K562 (cell line): Measurements from ENCODE around the gene PCBP3.

Experiments used
- CTCF ChIP-seq, 3 experiments: IDR thresholded peaks in 2 of 3; conservative IDR thresholded peaks in 1 of 3; 2 replicates each; pipeline ENCODE4 v1.5.1; 2011 to 2012; ENCODE audit warnings: low read length in 3 of 3, mild to moderate bottlenecking in 3 of 3, control low read depth in 2 of 3, improper control_type of control experiment in 1 of 3, inconsistent platforms in 1 of 3, low read depth in 1 of 3, mixed read lengths in 1 of 3, moderate library complexity in 1 of 3; ENCODE audit not compliant: insufficient read depth in 2 of 3
- EP400 ChIP-seq: fragments of 450-650 bp; IDR thresholded peaks from 2 replicates; pipeline ENCODE4 v1.6.1; 2017; ENCODE audit warnings: antibody characterized with exemption, mild to moderate bottlenecking, moderate library complexity
- GABPA ChIP-seq: fragments of 200-800 bp; sonication (Bioruptor generic); conservative IDR thresholded peaks from 2 replicates; pipeline ENCODE4 v1.6.1; 2016; ENCODE audit warnings: low read depth, missing genetic modification characterization, missing compliant biosample characterization
- GTF2F1 ChIP-seq: IDR thresholded peaks from 2 replicates; pipeline ENCODE4 v1.6.1; 2011; ENCODE audit warnings: low read depth, low read length, improper control_type of control experiment
- HMG20B ChIP-seq: fragments of 250-450 bp; sonication (Bioruptor Pico); IDR thresholded peaks from 2 replicates; pipeline ENCODE4 v1.5.0; 2021; ENCODE audit warnings: mild to moderate bottlenecking
- KLF1 ChIP-seq: fragments of 450-650 bp; IDR thresholded peaks from 2 replicates; pipeline ENCODE4 v1.6.1; 2016; ENCODE audit warnings: missing genetic modification characterization, missing compliant biosample characterization
- MYC ChIP-seq, 2 experiments: fragments of 250-450 bp in 1 of 2; sonication (Bioruptor Pico) in 1 of 2; IDR thresholded peaks; 2 replicates each; pipeline versions ENCODE4 v1.5.1 to v1.6.1; 2012 to 2021; ENCODE audit warnings: low read depth in 2 of 2, borderline replicate concordance in 1 of 2, improper control_type of control experiment in 1 of 2, low read length in 1 of 2, mild to moderate bottlenecking in 1 of 2, moderate library complexity in 1 of 2
- SMARCA4 ChIP-seq: fragments of 450-650 bp; IDR thresholded peaks from 2 replicates; pipeline ENCODE4 v1.6.1; 2016
- TAF1 ChIP-seq: IDR thresholded peaks from 2 replicates; pipeline ENCODE4 v1.6.1; 2011; ENCODE audit warnings: mild to moderate bottlenecking, low read length, moderate library complexity; ENCODE audit not compliant: insufficient read depth, control insufficient read depth, severe bottlenecking; ENCODE audit errors: extremely low read depth
- U2AF1 ChIP-seq: fragments of 200-400 bp; formaldehyde crosslinking; optimal IDR thresholded peaks from 2 replicates; pipeline ENCODE3; 2017; ENCODE audit warnings: mild to moderate bottlenecking, low read depth, low read length, moderate library complexity
- ZNF398 ChIP-seq: fragments of 250-450 bp; sonication (Bioruptor Pico); IDR thresholded peaks from 2 replicates; pipeline ENCODE4 v1.8.0; 2021; ENCODE audit warnings: moderate library complexity, mild to moderate bottlenecking, inconsistent platforms
- TF ChIP-seq, protein P1 (sequence below): sonication (generic); formaldehyde crosslinking; IDR thresholded peaks from 2 replicates; pipeline ENCODE4 v1.8.1; 2022; ENCODE audit warnings: missing genetic modification reagents
- TF ChIP-seq, protein P2 (sequence below): fragments of 250-450 bp; sonication (Bioruptor Pico); IDR thresholded peaks from 2 replicates; pipeline ENCODE4 v1.4.0; 2020; ENCODE audit warnings: mild to moderate bottlenecking

DNA sequence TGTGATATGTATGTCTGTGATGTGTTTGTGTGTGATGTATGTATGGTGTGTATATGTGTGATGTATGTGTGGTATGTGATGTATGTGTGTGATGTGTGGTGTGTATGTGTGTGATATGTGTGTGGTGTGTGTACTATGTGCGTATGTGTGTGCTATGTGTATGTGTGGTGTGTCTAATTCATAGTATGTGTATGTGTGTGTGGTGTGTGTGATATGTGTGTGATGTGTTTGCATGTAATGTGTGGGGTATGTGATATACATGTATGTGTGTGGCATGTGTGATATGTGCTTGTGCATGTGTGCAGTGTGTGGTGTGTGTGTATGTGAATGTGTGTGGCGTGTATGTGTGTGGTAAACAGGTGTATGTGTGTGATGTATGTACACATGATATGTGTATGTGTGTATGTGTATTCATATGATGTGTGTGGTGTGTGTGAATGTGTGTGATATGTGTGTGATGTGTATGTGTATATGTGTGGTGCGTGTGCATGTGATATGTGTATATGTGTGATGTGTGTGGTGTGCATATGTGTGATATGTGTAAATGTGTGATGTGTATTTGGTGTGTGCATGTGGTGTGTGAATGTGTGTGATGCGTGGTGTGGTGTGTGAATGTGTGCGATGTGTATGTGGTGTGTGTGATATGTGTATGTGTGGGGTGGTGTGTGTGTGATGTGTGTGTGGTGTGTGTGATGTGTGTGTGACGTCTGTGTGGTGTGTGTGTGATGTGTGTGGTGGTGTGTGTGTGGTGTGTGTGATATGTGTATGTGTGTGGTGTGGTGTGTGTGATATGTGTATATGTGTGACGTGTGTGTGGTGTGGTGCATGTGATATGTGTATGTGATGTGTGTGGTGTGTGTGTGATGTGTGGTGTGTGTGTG lies 8.0 kb upstream of the PCBP3 start:
- TF ChIP-seq SMARCA4: no peak
- TF ChIP-seq ZNF398 (CRISPR knock-in tag): no peak
- TF ChIP-seq, protein P1, sequence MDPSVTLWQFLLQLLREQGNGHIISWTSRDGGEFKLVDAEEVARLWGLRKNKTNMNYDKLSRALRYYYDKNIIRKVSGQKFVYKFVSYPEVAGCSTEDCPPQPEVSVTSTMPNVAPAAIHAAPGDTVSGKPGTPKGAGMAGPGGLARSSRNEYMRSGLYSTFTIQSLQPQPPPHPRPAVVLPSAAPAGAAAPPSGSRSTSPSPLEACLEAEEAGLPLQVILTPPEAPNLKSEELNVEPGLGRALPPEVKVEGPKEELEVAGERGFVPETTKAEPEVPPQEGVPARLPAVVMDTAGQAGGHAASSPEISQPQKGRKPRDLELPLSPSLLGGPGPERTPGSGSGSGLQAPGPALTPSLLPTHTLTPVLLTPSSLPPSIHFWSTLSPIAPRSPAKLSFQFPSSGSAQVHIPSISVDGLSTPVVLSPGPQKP (CRISPR knock-in tag): no peak
- no peak for TF ChIP-seq GTF2F1
- no peak for TF ChIP-seq HMG20B
- TF ChIP-seq TAF1: no peak
- TF ChIP-seq MYC (IDR thresholded peaks at IDR 0.05; ENCODE audit: low read depth, low read length): no peak
- TF ChIP-seq MYC (CRISPR knock-in tag; IDR thresholded peaks at IDR 0.05; ENCODE audit: borderline replicate concordance, low read depth): no peak
- TF ChIP-seq CTCF (IDR thresholded peaks at IDR 0.05 in 2 of 3, conservative IDR thresholded peaks at IDR 0.05 in 1 of 3; ENCODE audit: insufficient read depth in 2 of 3, low read depth in 1 of 3, low read length in 3 of 3): no peak
- no peak for TF ChIP-seq EP400
- TF ChIP-seq KLF1 (tag): no peak
- no peak for TF ChIP-seq U2AF1
- TF ChIP-seq, protein P2, sequence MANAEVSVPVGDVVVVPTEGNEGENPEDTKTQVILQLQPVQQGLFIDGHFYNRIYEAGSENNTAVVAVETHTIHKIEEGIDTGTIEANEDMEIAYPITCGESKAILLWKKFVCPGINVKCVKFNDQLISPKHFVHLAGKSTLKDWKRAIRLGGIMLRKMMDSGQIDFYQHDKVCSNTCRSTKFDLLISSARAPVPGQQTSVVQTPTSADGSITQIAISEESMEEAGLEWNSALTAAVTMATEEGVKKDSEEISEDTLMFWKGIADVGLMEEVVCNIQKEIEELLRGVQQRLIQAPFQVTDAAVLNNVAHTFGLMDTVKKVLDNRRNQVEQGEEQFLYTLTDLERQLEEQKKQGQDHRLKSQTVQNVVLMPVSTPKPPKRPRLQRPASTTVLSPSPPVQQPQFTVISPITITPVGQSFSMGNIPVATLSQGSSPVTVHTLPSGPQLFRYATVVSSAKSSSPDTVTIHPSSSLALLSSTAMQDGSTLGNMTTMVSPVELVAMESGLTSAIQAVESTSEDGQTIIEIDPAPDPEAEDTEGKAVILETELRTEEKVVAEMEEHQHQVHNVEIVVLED (CRISPR knock-in tag): no peak
- no peak for TF ChIP-seq GABPA (tag)
